Stromal cell of bone marrow (primary cell): Measurements from ENCODE around the gene OGFOD3.

Experiments used
- DNase-seq: peaks from one replicate; pipeline ENCODE4 v3.0.0-alpha.2; 2012; ENCODE audit warnings: low read depth

Gene OGFOD3

DNA sequence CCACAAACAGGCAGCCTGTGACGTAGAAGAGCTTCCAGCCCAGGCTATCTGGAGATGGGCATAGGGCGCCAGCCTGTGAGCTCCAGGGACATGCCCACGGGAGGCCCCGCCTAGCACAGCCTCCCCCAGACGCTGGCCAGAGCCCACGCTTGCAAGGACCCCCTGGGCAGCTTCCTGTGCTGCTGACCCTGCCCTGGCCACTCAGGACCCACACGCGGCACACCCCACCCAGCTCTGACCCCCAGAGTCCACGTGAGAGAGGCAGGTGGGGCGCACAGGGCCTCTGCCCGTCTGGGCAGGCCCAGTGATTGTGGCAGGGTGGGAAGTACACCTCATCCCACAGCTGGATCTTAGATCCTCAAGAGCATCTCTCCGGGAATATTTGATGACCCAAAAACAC is 28.3 kb upstream of the OGFOD3 start:
- no peak for DNase-seq

DNA sequence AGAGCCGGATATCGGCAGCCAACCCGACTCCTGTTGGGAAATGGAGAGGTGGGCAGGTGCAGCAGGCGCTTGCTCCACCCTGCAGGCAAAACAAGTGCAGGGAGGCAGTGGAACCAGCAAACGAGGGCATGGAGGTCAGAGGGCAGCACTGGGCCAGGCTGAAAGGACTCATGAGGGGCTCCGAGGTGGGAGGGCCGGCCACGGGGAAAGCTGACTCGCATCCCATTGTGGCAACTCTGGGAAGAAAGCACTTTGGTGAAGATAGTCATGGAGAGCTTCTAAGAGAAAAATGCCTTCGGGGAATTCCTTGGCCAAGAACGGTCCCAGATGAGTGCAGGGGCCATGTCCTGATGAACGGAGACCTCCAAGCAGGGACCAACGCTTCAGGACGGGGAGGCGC is 27.7 kb upstream of the OGFOD3 start:
- DNase-seq: no peak

DNA sequence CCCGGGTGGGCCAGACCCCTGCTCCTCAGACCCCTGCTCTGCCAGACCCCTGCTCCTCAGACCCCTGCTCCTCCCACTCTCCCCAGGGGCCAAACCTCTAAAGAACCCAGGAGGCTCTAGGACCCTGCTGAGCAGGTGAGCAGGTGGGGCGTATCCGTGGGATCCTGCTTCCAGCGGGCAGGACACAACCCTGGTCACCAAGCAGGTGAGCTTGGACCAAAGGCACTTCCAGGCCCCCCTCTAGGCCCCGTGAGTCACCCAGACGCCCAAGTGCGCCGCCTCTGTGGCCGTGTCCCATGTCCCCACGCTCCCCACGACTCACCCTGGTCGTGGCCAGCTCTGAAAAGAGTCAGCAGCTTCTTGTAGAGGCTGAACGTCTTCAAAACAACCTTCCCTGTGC is 27.2 kb upstream of the OGFOD3 start:
- no peak for DNase-seq

DNA sequence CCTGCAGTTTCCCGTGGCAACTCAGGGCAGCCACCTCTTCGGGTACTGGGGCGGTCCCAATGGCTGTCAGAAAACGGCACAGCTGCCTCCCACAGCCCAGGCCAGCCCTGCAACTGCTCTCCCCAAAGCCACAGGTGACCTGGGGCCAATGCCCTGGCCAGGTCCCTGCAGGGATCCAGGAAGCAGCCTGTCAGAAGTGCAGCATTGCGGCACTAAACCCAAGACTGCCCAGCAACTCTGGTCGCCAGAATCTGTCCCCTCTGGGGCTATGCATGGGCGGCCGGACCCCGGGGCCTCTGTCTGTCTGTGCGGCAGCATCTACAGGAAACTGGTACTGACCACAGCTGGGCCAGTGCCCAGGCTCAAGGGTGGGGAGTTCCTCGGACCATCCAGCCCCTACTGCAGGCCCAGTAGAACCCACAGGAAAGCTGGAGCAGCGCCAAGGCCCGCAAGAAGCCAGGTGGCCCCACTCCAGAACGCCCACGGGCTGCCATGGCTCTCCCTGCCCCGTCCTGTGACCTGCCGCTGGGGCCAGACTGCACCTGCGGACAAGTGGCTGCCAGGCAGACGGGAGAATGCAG is 26.6 kb upstream of the OGFOD3 start:
- DNase-seq: no peak

DNA sequence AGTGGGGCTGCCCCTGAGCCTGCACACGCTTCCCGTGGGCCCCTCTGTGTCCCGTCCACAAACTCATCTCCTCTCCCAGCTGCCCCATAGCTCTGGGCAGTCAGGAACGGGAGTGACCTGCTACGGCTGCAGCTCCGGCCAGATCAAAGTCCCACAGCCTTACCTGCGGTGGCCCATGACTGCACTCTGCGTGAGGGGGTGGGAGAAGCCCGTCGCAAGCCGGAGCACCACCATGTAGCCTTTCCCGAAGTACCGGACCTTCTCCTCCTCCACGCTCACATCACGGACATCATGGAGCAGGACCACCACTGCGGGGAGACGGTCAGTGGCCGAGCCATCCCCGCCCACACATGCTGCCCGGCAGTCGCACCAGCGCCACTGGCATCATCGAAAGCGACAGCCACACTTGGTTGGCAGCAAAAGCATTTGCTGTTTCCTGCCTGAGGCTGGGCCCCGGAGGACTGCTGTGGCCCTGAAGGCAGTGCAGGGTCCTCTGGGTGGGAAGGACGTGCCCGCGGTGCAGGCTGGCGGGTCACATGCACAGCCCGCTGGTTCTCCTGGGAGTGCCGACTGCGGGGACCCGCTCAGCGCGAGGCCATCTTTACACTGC is 26.0 kb upstream of the OGFOD3 start:
- no peak for DNase-seq

DNA sequence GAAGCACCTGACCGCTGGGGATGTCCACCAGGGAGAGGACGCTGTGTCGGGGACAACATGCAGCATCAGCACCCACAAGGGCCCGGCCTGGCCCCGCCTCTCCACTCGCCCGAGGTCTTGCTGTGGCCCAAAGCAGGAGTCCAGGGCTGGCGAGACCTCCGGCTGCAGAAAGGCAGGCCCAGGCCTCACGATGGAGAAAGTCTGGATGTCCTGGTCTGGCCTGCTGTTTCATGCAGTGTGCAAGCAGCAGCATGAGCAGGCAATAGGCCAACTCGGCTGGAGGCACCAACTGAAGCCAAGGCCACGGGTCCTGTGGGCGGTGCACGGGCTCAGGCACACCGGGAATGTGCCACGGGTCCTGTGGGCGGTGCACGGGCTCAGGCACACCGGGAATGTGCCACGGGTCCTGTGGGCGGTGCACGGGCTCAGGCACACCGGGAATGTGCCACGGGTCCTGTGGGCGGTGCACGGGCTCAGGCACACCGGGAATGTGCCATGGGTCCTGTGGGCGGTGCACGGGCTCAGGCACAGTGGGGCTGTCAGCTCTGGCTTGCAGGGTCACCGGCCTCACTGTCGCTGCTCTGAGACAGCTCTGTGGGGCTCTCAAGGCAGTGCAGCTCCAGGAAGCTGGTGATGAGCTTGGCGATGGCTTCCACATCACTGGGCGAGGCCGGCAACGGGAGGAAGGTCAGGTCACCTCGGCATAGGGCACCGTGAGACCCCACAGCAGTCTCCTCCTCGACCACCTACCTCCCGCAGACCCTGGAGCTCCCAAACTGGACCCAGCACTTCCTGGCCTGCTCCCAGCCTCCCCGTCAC is 25.3 kb upstream of the OGFOD3 start:
- no peak for DNase-seq

DNA sequence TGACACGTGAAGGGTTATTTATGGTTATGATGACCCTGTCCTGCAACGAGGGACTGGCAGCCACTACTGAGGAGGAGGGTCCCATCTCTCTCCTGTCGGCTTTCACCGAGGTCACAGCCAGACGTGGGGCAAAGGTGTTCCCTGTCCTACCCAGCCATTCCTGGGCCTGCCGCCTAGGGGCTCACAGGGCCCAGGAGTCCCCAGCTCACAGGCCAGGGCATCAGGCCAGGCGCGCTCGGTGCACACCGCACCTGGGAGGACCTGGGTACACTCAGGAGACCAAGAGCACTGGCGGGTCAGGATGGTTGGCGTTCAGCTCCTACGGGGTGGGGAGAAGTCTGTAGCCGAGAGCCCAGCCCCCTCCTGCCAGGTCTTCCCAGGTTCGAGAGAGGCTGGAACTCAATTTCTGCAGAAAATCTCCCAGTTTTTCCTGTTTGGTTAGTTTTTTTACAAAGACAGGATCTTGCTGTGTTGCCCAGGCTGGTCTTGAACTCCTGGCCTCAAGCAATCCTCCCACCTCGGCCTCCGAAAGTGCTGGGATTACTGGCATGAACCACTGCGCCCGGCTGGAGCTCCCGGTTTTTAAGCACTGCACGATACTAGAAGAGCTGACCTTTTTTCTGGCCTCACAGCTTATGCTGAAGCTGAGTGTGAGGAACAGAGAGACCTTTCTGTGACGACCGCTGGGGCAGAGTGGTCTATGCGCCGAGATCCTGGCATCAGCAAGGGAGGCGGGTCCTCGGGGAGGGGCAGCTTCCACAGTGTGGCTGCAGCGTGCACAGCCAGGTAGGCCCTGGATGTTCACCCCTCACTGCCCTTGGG is 24.5 kb upstream of the OGFOD3 start:
- no peak for DNase-seq

DNA sequence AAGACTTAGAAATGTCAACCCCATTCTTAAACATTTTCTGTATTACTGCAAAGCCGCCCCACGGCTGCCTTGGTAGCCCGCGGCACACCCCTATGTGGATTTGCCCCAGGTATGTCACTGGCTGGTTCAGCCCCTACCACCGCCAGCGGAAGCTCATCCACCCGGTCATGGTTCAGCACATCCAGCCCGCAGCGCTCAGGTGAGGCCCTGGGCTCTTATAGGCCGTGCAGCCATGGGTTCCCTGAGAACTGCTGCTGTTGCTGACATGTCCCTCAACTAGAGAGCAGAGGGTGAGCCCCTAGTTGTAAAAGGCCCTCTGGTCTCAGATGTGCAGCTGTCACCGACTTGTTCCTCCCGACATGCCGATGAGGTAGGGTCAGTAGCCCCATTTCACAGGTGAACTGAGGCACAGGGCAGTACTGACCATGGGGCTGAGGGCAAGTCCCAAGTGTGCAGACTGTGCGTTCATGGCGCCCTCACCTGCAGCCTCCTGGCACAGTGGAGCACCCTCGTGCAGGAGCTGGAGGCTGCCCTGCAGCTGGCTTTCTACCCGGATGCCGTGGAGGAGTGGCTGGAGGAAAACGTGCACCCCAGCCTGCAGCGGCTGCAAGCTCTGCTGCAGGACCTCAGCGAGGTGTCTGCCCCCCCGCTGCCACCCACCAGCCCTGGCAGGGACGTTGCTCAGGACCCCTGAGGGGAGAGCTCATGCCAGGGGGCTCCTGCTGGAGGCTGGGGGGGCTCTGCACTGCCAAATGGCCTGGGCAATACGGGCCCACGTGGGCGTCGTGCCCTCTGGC is 23.5 kb upstream of the OGFOD3 start:
- DNase-seq: no peak

DNA sequence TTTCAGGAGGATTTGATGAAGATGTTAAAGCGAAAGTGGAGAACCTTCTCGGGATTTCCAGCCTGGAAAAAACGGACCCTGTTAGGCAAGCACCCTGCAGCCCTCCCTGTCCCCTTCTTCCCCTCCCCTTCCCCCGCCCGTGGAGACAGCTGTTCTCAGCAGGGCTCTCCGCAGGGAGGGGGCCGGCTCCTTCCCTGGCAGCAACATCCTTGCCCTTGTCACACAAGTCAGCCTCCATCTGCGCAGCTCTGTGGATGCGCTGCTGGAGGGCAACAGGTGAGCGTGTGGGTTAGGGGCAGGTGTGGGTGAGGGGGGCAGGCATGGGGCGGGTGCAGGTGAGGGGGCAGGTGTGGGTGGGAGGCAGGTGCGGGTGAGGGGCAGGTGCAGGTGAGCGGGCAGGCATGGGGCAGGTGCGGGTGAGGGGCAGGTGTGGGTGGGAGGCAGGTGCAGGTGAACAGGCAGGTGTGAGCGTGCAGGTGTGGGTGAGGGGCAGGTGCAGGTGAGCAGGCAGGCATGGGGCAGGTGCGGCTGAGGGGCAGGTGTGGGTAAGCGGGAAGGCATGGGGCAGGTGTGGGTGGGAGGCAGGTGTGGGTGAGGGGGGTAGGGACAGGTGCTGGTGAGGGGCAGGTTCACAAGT is 22.7 kb upstream of the OGFOD3 start:
- DNase-seq: no peak

DNA sequence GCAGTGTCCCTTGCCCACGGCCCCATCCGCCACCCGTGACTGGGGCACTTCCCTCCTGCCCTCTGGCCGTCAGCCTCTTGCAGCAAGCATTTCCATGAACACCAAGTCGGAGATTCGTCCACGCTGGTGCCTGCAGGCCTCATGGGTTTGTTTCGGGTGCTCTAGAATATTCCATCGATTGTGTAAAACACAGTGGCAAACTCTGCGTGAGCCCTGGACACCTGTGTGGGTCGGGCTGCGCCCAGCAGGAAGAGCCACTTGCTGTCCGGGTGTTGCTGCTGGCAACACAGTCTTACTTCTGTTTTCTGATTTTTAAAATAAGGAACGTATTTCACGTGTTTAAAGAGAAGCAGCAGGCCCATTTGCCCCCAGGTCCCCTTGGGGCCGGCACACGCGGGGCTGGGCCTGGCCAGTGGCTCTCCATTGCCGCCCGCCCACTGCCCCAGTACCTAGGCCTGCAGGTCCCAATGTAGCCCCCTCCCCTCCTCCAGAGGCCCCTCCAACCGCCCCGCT is 22.1 kb upstream of the OGFOD3 start:
- DNase-seq: no peak

DNA sequence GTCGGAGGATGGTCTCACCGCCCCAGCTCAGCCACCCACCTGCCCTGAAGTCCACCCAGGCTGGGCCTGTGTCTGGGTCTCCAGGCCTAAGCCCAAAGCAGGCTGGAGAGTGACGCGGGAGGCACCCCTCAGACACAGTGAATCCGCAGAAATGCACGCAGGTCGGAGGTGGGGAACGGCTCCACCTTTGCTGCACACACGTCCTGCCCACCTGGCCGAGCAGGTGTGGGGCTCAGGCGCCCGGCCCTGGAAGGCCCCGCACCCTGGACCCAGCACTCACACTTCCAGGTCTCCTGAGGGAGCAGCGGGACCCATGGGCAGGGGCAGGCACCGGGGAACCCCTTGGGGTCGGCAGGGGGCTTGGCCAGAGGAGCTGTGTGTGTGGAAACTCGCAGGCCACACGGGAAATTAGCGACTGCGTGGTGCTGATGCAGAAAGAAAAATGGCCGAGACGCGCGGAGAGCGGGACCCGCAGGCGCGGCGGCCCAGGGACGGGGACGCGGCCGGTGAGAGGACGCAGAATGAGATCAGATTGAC is 21.5 kb upstream of the OGFOD3 start:
- DNase-seq: no peak

DNA sequence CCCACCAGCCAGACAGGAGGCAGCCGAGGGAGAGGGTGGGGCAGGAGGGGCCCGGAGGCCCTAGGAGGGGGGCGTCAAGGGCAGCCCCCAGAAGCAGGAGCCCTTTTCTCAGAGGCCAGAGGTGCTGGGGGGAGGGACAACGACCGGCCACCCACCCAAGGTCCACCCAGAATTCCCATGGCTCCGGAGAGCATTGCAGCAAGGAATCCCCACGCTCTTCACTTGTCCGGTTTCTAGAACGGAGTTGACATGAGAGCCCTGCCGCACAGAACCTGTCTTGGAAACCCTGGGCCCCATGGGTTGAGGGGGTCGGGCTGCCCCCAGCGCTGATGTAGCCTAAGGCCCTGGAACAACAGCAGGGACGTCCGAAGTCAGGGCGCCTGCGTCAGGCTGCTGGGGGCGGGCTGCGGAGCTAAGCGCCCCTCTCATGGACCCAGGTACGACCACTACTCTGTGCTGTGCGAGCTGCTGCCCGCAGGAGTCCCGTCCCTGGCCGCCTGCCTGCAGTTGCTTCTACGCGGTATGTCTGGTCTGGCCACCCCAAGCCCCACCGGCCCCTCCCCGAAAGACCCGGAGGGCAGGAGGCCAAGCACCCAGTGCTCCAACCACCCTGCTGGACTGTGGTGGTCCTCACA is 20.9 kb upstream of the OGFOD3 start:
- no peak for DNase-seq

DNA sequence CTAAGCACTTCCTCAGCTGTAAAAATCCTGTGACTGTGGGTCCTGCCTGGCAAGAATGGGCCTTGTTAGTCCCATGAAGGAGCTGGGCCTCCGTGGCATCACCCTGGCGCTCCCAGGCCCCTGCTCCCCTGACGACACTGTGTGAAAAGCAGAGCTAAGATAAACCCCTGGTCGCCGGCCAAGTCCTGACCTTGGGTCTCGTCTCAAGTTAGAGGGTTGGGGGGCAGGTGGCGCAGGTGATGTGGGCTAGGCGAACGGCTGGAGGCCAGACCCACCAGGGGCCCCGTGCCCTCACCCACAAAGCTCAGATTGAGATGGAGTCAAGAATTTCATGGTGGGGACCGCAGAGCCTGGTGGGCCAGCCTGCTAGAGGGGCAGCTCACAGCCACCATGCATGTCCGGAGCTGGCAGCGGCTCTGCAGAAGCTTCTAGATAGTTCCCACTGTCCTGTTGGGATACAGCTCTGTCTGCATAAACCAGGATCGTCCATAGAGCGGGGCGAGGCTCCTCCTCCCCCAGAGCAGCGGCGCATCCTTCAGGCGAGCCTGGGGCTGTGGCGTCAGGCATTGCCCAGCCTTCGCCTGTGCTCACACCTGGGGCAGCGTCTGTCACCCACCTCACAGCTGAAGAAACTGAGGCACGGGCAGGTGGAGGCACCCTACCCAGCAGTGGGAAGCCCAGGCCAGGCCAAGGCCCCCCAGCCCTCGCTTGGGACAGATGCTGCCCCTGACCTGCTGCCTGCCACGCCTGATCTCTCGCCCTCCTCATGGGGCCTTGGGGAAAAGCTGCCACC is 20.2 kb upstream of the OGFOD3 start:
- DNase-seq: no peak

DNA sequence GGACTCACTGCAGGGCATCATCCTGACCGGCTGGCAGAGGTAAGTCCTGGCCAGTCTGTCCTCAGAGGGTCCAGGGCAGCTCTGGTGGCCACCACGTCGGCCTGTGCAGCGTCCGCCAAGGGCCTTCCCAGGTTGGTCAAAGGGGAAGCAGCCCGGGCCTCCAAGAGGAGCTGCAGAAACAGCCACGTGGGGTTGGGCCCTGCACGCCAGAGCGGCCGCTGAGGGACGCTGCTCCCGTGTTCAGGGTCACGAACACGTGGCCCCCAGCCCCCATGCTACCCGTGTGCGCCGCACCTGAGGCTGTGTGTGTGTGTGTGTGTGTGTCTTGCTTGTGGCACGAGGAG is 18.9 kb upstream of the OGFOD3 start:
- DNase-seq: no peak

DNA sequence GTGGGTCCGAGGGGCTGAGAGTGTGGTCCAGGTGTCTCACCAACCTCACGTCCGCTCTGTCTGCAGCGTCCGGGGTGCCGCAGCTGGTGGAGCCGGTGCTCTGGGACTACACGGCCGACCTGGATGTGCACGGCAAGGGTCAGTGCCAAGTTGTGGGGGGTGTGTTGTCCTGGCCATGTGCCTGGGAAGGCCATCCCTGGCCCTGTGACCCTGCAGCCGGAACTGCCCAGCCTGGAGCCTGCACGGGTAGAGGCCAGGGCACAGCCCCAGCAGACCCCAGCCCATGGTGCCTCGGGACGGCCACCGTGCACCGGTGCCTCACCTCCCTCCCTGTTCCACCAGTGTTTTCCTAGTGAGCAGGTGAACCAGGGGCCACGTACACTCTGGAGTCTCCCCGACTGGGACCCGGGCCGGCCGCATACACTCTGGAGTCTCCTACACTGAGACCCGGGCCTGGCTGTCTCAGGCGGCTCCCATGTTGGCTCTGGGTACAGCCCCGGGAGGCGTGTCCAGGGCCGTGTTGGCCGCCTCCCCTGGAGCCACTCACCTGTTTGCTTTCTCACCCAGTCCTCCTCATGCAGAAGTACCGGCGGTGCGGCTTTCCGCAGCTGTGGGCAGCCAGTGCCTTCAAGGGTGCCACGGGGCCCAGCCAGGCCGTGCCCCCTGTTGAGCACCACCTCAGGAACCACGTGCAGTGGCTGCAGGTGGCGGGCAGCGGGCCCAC is 18.4 kb upstream of the OGFOD3 start:
- DNase-seq: no peak

DNA sequence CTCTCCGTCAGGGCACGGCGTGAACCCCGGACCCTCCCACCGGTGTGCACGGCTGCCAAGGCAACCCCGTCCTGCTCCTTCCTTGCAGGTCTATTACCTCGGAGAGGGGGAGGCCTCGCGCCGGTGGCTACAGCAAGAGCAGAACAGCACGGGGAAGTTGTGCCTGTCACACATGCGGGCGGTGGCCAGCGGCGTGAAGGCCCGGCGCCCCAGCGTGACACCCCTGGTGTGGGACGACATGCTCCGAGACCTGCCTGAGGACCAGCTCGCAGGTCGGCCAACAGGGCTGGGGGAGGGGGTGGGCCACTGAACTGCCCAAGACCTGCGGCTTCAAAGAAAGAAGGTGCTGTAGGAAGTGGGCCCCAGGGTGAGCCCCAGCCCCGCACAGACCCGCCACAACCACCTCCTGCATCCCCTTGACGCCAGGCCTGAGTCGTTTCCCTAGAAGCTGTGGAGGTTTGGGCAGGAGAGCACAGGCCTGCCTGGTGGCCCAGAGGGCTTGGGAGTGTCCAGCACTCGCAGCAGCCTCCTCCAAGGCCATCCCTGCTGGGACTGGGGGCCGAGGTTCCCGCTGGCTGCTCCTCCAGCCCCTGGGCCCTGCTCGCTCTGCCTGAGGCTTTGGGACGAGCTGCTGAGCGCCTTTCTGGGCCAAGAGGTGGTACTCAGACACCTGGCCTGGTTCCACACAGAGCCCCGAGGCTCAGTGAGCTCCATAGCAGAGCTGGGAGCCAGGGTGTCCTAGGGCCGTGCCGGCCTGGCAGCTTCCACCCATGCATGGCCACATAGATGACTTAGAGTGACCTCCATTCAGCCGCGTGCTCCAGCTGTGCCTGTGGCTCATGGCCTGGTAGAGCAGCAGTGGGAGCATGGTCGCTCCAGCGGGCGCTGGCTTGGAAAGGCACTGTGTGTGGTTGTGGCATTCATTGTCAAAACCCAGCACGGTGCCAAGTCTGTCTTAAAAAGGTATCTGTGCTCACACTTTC is 17.5 kb upstream of the OGFOD3 start:
- DNase-seq: no peak

DNA sequence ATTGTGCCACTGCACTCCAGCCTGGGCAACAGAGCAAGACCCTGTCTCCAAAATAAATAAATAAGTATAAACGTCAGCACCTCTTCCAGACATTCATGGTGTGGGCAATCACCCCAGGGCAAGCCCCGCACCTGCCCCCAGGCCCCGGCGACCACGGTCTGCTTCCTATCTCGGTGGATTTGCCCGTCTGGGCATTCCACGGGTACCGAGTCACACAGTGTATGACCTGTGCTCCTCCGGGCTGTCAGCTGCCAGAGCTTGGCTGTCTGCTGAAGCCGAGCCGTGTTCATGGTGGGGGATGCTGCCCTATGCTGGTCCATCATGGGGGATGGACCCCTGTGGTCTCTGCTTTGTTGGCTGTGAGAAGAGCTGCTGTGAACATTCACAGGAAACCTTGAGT is 16.7 kb upstream of the OGFOD3 start:
- DNase-seq: no peak

DNA sequence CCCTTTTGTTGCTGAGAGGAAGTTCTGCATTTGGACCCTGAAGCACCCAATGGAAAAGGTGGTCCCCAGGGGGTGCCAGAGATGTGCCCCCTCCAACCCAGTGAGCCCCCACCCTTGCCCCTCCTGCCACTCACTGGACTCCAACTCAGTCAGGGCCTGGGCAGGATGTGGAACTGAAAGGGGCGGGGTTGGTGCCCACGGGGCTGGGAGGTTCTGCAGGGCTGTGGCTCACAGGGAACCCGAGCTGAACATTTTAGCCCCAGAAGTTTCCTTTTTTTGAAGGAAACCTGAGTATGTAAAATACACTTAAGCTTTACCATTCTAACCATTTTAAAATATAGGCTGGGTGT is 15.8 kb upstream of the OGFOD3 start:
- DNase-seq: no peak
